Right lobe of liver (tissue), 4 donors: Measurements from ENCODE around the gene LRRC8D.

Experiments used
- POLR2A ChIP-seq: fragments of 450-650 bp; IDR thresholded peaks from one replicate; pipeline ENCODE4 v1.6.1; 2017; ENCODE audit warnings: antibody characterized with exemption, mild to moderate bottlenecking
- TF ChIP-seq, protein P1 (sequence below), 4 donors: fragments of 200-600 bp in 3 of 4; fragments of 450-650 bp in 1 of 4; IDR thresholded peaks; one replicate each; pipeline versions ENCODE4 v1.5.1 to v1.8.0; 2016 to 2022; ENCODE audit warnings: antibody characterized with exemption in 4 of 4, mild to moderate bottlenecking in 2 of 4
- donor health status: DM: no; HTN: no; CAD: no.
- donor health status: DM: no; HTN: no; CAD: no.
- donor health status: DM: no; HTN: yes; CAD: no.

DNA sequence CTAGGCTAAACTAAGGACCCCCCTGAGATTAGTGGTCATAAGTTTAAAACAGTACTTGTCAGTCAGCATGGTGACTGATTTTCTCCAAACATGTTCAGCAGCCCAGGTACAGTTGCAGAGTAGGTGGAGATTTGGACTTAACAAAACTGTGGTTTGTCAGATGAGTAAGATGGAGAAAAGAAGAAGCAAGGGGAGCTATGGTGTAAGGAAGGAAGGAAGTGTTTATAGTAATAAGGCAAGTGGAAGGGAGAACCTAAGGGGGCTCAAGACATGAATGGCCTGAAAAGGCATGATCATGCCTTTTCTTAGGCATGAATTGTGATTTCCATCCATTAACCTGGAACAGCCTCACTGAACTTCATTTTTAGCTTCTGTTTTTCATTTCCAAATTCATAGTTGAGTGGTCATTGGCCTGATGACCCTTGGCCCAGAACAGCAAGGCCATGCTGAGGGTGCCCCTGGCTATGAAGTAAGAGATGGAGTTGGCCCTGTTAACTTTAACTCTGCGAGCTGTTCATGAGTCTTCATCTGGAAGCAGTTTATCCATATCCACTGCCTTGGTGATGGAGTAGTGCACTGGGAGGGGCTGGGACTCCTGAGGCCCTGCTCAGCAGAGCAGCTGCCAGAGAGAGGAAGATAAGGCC is 60.7 kb downstream of the LRRC8D start:
- TF ChIP-seq, protein P1, sequence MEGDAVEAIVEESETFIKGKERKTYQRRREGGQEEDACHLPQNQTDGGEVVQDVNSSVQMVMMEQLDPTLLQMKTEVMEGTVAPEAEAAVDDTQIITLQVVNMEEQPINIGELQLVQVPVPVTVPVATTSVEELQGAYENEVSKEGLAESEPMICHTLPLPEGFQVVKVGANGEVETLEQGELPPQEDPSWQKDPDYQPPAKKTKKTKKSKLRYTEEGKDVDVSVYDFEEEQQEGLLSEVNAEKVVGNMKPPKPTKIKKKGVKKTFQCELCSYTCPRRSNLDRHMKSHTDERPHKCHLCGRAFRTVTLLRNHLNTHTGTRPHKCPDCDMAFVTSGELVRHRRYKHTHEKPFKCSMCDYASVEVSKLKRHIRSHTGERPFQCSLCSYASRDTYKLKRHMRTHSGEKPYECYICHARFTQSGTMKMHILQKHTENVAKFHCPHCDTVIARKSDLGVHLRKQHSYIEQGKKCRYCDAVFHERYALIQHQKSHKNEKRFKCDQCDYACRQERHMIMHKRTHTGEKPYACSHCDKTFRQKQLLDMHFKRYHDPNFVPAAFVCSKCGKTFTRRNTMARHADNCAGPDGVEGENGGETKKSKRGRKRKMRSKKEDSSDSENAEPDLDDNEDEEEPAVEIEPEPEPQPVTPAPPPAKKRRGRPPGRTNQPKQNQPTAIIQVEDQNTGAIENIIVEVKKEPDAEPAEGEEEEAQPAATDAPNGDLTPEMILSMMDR (IDR thresholded peaks at IDR 0.05): no peak
- TF ChIP-seq POLR2A: no peak
